ENCODE measurements around the gene CELSR1.

GRCh38 chr22:46340676-46341075 is 196.7 kb downstream of the CELSR1 start:
- TF ChIP-seq CTCF (IDR thresholded peaks at IDR 0.05), result no peak
- TF ChIP-seq POLR2A (IDR thresholded peaks at IDR 0.05), result no peak

All from thyroid gland (tissue), 4 donors.